Transverse colon (tissue), 4 donors: ENCODE results near the gene ADGRL2. TPM values are rescaled to one million over a fixed set of nuclear protein-coding genes. Genes with fewer than 3 reads are reported as not detected.

Experiments used
- DNase-seq: peaks from one replicate; pipeline ENCODE4 v3.0.0-alpha.2; 2019
- H3K27ac ChIP-seq, 4 donors: fragments of 200-600 bp; sonication (generic); 2 replicates each; pipeline ENCODE4 v1.5.1; 2016 to 2018; ENCODE audit warnings: inconsistent platforms in 4 of 4
- H3K27me3 ChIP-seq: fragments of 200-600 bp; sonication (generic); 2 replicates; pipeline ENCODE4 v1.5.1; 2017; ENCODE audit warnings: inconsistent platforms
- H3K36me3 ChIP-seq, 4 donors: fragments of 200-600 bp; sonication (generic); 2 replicates each; pipeline ENCODE4 v1.5.1; 2017 to 2019; ENCODE audit warnings: inconsistent platforms in 4 of 4
- H3K4me1 ChIP-seq, 4 donors: fragments of 200-600 bp; sonication (generic); 2 replicates each; pipeline ENCODE4 v1.5.1; 2017 to 2020; ENCODE audit warnings: inconsistent platforms in 4 of 4
- H3K4me3 ChIP-seq, 4 donors: fragments of 200-600 bp; sonication (generic); 1 replicate in 1 of 4; 2 replicates in 3 of 4; pipeline versions ENCODE4 v1.5.1 to v1.6.1; 2017 to 2019; ENCODE audit warnings: inconsistent platforms in 4 of 4
- H3K9me3 ChIP-seq, 2 donors: fragments of 200-600 bp; sonication (generic); 2 replicates each; pipeline ENCODE4 v1.5.1; 2017 to 2019; ENCODE audit warnings: inconsistent platforms in 2 of 2
- EP300 ChIP-seq: sonication (generic); formaldehyde crosslinking; IDR thresholded peaks from one replicate; pipeline ENCODE4 v1.6.1; 2017; ENCODE audit warnings: antibody characterized with exemption, low read depth
- POLR2A ChIP-seq: fragments of 450-650 bp; IDR thresholded peaks from one replicate; pipeline ENCODE4 v1.6.1; 2016; ENCODE audit warnings: antibody characterized with exemption, mild to moderate bottlenecking, moderate library complexity
- POLR2AphosphoS5 ChIP-seq, 3 donors: sonication (generic); formaldehyde crosslinking; IDR thresholded peaks; one replicate each; pipeline ENCODE4 v1.6.1; 2016; ENCODE audit warnings: antibody characterized with exemption in 3 of 3
- WGBS, 2 donors: methylation state at CpG; one replicate each; pipeline ENCODE4 v1.1.5; 2018; ENCODE audit warnings: low coverage in 1 of 2; 5-methylcytosine and 5-hydroxymethylcytosine counted together
- in situ Hi-C, 4 donors: fragments of 200-750 bp; cut with MboI; loops; one replicate each; pipeline versions ENCODE4 v1.15.0 to v1.15.1; 2017; ENCODE audit warnings: low sequenced_read_pairs in 3 of 4, low pct_ligation_motif_present in 1 of 4, low pct_unique_long_range_greater_than_20kb in 1 of 4
- intact Hi-C: fragments of 100-400 bp; cut with DNase I; formaldehyde crosslinking; loops from one replicate; pipeline ENCODE4 v1.15.1; 2023; ENCODE audit warnings: low total_unique reads
- total RNA-seq, 4 donors: library from RNA; depleted of rRNA; stranded (reverse); fragments of >200 nt; gene quantifications; one replicate each; pipeline ENCODE4 v1.1.0, GENCODE V29; 2016
- TF ChIP-seq, protein P1 (sequence below), 5 experiments: fragments of 200-600 bp in 3 of 5; fragments of 450-650 bp in 2 of 5; sonication (generic) in 3 of 5; IDR thresholded peaks; 1 replicate in 2 of 5; 2 replicates in 3 of 5; pipeline ENCODE4 v1.5.1; 2016 to 2017; ENCODE audit warnings: antibody characterized with exemption in 5 of 5, inconsistent platforms in 3 of 5, mild to moderate bottlenecking in 2 of 5, moderate library complexity in 1 of 5

ADGRL2 gene
- total RNA-seq, 4 donors from 2014 or later, result 11.5 to 16.5 (median 14.1) TPM

DNA sequence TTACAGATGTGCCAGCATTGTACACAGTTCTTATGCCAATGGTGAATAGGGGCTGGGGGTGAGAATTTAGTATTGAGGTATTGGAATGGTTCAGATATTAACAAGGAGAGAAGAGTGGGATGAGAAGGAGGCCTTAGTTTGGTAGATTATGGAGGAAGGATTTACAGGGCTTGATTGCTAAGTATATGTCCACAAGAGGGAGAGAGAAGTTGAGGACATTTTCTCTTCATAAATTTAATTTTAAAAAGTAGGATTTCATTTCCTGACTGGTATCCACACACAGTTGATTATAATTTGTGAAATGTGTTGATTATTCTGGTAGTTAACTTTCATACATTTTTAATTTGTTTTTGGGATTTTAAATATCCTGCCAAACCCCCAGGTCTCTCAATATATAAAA is 213.0 kb downstream of the ADGRL2 start:
- no peak overlapping the region for H3K4me3 ChIP-seq
- TF ChIP-seq, protein P1, sequence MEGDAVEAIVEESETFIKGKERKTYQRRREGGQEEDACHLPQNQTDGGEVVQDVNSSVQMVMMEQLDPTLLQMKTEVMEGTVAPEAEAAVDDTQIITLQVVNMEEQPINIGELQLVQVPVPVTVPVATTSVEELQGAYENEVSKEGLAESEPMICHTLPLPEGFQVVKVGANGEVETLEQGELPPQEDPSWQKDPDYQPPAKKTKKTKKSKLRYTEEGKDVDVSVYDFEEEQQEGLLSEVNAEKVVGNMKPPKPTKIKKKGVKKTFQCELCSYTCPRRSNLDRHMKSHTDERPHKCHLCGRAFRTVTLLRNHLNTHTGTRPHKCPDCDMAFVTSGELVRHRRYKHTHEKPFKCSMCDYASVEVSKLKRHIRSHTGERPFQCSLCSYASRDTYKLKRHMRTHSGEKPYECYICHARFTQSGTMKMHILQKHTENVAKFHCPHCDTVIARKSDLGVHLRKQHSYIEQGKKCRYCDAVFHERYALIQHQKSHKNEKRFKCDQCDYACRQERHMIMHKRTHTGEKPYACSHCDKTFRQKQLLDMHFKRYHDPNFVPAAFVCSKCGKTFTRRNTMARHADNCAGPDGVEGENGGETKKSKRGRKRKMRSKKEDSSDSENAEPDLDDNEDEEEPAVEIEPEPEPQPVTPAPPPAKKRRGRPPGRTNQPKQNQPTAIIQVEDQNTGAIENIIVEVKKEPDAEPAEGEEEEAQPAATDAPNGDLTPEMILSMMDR (IDR thresholded peaks at IDR 0.05), result no peak
- no peak for TF ChIP-seq EP300
- no peak for TF ChIP-seq POLR2A
- no peak for TF ChIP-seq POLR2AphosphoS5 (IDR thresholded peaks at IDR 0.05)
- no peaks in the 10 kb centered on the region for H3K4me1 ChIP-seq
- intact Hi-C loops (no loop called here), in situ Hi-C loops (no loop called here)
- no peaks in the 10 kb centered on the region for H3K9me3 ChIP-seq
- DNase-seq, result no peak
- H3K36me3 ChIP-seq, result no peaks in the 10 kb centered on the region
- H3K27me3 ChIP-seq, result no peaks in the 10 kb centered on the region
- no peak overlapping the region for H3K27ac ChIP-seq

DNA sequence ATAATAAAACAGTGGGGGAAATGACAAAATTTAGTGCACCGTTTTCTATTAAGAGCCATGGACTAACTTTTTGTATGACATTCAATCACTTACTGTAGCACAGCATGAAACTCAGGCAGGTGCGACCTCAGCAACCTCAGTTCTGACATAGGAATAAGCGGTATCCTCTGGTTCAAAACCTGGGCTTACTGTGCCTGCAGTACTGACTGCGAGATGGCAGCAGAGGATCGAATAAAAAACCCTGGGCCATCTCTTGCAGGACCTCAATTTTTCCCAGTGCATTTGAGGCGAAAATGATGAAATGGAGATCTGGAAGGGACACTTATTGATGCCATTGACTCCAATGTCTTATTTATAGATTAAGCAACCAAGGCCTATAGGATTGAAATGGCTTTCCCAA is 214.7 kb downstream of the ADGRL2 start:
- Histone ChIP-seq H3K36me3 (no peaks in the 10 kb centered on the region), H3K27me3 (no peaks in the 10 kb centered on the region), H3K27ac (no peak overlapping the region), H3K4me3 (no peak overlapping the region), H3K4me1 (no peaks in the 10 kb centered on the region), H3K9me3 (no peaks in the 10 kb centered on the region)
- 85 to 90% methylated on average over 6 of the region's 6 CpGs for WGBS, 2 donors
- intact Hi-C loops, result no loop called here
- TF ChIP-seq POLR2A, result no peak
- TF ChIP-seq POLR2AphosphoS5 (IDR thresholded peaks at IDR 0.05), result no peak
- no peak for TF ChIP-seq EP300
- TF ChIP-seq, protein P1 (IDR thresholded peaks at IDR 0.05), result no peak
- in situ Hi-C loops, result no loop called here
- DNase-seq, result no peak

DNA sequence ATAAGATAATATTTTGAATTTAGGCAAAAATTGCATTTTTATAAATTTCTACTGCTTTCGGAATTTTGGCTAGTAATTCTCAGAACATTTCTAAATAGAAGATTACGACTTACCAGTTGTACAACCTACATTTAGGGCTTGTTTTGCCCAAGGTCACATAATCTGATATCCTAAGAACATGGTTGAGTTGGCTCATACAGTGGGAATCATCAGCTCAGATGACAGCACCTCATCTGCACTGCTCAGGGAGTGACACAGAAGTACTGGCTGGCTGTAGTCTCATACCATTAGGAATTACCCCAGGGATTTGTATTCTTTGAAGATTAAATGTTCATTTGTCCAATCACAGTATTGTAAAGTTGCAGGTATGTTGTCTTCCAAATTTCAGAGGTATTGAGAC is 217.6 kb downstream of the ADGRL2 start:
- Histone ChIP-seq H3K27ac (no peak overlapping the region), H3K36me3 (no peaks in the 10 kb centered on the region), H3K27me3 (no peaks in the 10 kb centered on the region), H3K4me1 (no peaks in the 10 kb centered on the region), H3K9me3 (no peaks in the 10 kb centered on the region), H3K4me3 (no peak overlapping the region)
- WGBS, 2 donors, result 82 to 87% methylated on average over 2 of the region's 2 CpGs
- in situ Hi-C loops (no loop called here), intact Hi-C loops (no loop called here)
- no peak for DNase-seq
- TF ChIP-seq POLR2A (no peak), EP300 (no peak), POLR2AphosphoS5 (IDR thresholded peaks at IDR 0.05) (no peak)
- TF ChIP-seq, protein P1 (IDR thresholded peaks at IDR 0.05), result no peak

GRCh38 chr1:82019508-82019907 is 218.8 kb downstream of the ADGRL2 start:
- WGBS, 2 donors, result 13 to 54% methylated on average over 1 of the region's 1 CpG
- Histone ChIP-seq H3K27ac (no peak overlapping the region), H3K27me3 (no peaks in the 10 kb centered on the region), H3K9me3 (no peaks in the 10 kb centered on the region), H3K36me3 (no peaks in the 10 kb centered on the region), H3K4me1 (no peaks in the 10 kb centered on the region), H3K4me3 (no peak overlapping the region)
- intact Hi-C loops (no loop called here), in situ Hi-C loops (no loop called here)
- no peak for TF ChIP-seq POLR2A
- no peak for TF ChIP-seq POLR2AphosphoS5 (IDR thresholded peaks at IDR 0.05)
- no peak for TF ChIP-seq EP300
- TF ChIP-seq, protein P1 (IDR thresholded peaks at IDR 0.05), result no peak
- DNase-seq, result no peak
